Mucosa of rectum (tissue), 2 donors: ENCODE results near the gene ACSM5.
"Not testable (repeated sequence)": the region's sequence is repeated elsewhere in the genome, so short reads cannot be mapped to it uniquely, and the experiment has no call there.

Experiments
- H3K27ac ChIP-seq, 2 donors: one replicate each; pipeline ENCODE4 v1.7.0; 2013; ENCODE audit warnings: inconsistent platforms in 2 of 2, low read depth in 2 of 2, low read length in 2 of 2
- H3K27me3 ChIP-seq, 2 donors: one replicate each; pipeline ENCODE4 v1.7.0; 2013; ENCODE audit warnings: low read length in 2 of 2; ENCODE audit not compliant: control insufficient read depth in 2 of 2, insufficient read depth in 2 of 2
- H3K36me3 ChIP-seq, 2 donors: one replicate each; pipeline ENCODE4 v1.7.0; 2013; ENCODE audit warnings: low read length in 2 of 2; ENCODE audit not compliant: control insufficient read depth in 2 of 2, insufficient read depth in 2 of 2
- H3K4me1 ChIP-seq, 2 donors: one replicate each; pipeline ENCODE4 v1.7.0; 2013; ENCODE audit warnings: low read length in 2 of 2, mild to moderate bottlenecking in 1 of 2; ENCODE audit not compliant: control insufficient read depth in 2 of 2, insufficient read depth in 2 of 2
- H3K4me3 ChIP-seq, 2 donors: one replicate each; pipeline ENCODE4 v1.7.0; 2013; ENCODE audit warnings: low read length in 2 of 2
- H3K9ac ChIP-seq, 2 donors: one replicate each; pipeline ENCODE4 v1.7.0; 2013; ENCODE audit warnings: low read length in 2 of 2, low read depth in 1 of 2, mild to moderate bottlenecking in 1 of 2
- H3K9me3 ChIP-seq, 2 donors: one replicate each; pipeline ENCODE4 v1.7.0; 2013; ENCODE audit warnings: low read length in 2 of 2; ENCODE audit not compliant: control insufficient read depth in 2 of 2
- donor health status: healthy.
- donor health status: Normal muscosa, but diverticular disease.

Gene ACSM5

DNA sequence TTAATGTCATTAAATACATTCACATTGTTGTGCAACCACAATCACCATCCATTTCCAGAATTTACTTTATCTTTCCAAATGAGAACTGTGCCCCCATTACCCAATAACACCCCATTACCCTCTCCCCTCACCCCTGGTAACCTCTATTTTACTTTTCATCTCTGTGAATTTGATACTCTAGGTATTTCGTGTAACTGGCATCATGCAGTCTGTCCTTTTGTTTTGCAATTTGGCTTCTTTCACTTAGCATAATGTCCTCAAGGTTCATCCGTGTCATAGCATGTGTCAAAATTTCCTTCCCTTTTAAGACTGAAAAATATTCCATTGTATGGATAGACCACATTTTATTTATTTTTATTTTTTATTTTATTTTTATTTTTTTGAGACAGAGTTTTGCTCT lies 12.4 kb downstream of the ACSM5 start:
- not testable (repeated sequence) for H3K4me1 ChIP-seq, H3K4me3 ChIP-seq, H3K9ac ChIP-seq, H3K27ac ChIP-seq, H3K27me3 ChIP-seq, H3K36me3 ChIP-seq, H3K9me3 ChIP-seq

DNA sequence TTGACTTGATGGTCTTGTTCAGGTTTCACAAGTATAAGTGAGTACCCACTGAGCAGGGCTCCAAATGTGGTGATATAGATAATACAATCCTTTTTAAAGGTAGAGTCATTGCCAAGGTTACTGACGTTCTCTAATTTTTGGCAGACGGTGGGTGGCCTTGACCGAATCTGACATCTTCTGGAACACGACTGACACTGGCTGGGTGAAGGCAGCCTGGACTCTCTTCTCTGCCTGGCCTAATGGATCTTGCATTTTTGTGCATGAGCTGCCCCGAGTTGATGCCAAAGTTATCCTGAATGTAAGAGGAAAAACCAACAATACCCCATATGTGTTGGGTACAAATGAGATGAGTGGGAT lies 14.4 kb downstream of the ACSM5 start:
- H3K27ac ChIP-seq, H3K4me3 ChIP-seq, H3K27me3 ChIP-seq, H3K9ac ChIP-seq, H3K36me3 ChIP-seq, H3K4me1 ChIP-seq, H3K9me3 ChIP-seq: not testable (repeated sequence)

DNA sequence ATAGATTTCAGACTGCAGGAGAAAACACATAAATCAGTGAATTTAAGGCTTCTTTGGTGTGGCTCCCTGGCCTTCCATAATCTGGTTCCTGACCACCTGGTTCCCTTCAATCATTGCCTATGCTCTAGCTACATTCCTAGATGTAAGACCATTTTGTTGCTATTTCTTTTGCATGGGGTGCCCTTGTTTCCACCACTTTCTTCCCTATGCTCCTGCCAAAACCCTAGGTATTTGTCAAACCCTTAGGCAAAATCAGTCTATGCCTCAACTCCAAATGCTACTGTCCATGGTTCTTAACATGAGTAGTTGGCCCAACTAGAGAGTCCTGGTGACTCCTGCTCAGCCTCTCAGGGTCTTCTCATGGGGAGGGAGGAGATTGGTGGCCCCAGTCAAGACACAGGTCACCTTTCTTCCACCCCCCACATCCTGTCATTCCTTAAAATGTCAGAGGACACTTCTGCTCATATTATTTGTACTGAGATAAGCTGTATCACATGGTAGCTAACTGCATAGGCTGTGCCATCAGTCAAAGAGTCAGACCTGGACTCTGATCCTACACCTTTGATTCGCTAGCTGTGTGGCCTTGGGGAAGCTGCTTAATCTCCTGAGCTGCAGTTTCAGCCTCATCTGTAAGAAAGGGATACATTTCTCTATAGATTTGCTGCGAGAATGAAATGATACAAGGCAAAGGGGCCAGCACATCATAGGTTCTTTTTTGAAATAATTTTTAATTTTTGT lies 15.0 kb downstream of the ACSM5 start:
- H3K9me3 ChIP-seq = no peaks in the 10 kb centered on the region
- H3K27me3 ChIP-seq = no peaks in the 10 kb centered on the region
- H3K27ac ChIP-seq = no peak overlapping the region
- no peaks in the 10 kb centered on the region for H3K36me3 ChIP-seq
- no peaks in the 10 kb centered on the region for H3K4me1 ChIP-seq
- no peak overlapping the region for H3K9ac ChIP-seq
- no peak overlapping the region for H3K4me3 ChIP-seq

DNA sequence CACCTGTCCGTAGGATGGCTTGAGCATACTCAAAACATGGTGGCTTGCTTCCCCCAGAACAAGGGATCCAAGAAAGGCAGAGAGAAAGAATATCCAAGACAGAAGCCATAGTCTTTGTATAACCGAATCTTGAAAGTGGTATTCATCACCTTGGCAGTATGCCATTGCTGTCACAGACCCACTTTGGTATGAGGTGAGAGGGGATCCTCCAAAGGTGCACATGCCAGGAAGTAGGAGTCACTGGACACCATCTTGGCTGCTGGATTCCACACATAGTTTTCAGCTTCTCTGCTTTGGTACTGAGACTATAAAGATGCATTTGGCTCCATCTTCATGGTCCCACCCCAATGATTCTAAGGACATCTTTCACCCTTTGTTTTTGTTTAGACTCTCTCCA lies 18.1 kb downstream of the ACSM5 start:
- not testable (repeated sequence) for H3K27ac ChIP-seq, H3K9ac ChIP-seq, H3K27me3 ChIP-seq, H3K4me1 ChIP-seq, H3K36me3 ChIP-seq, H3K9me3 ChIP-seq, H3K4me3 ChIP-seq

DNA sequence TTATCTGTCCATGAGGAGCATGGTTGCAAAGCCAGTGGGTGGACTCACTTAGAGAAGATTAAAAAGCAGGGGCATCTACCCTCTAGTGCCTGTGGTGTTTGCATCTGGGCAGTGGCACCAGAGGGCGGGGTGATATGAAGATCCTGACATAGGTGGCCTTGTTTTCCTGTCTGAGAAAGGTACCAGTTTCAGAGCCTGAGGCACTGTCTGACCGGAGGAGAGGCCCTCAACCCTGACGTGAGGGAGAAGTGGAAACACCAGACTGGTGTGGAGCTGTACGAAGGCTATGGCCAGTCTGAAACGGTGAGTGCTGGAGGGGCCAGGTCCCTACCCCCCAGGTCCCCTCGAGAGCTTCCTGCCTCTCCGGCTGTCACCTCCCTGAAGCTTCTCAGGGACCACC lies 20.2 kb downstream of the ACSM5 start:
- H3K27ac ChIP-seq, H3K4me1 ChIP-seq, H3K9ac ChIP-seq, H3K27me3 ChIP-seq, H3K4me3 ChIP-seq, H3K9me3 ChIP-seq, H3K36me3 ChIP-seq: not testable (repeated sequence)

DNA sequence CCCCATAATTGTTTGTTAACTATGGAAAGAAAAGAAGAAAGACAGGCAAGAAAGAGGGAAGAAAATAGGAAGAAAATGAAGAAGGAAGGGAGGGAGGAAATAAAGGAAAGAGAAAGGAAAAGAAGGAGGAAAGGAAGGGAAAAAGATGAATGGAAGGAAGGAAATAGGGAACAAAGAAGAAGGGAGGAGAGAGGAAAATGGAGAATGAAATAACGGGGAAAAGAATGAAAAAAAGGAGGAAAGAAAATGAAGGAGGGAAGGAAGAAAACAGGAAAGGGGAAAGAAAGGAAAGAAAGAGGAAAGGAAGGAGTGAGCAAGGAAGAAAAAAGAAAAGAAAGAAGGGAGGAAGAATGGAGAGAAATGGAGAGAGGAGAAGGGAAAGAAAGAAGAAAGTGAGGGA lies 21.1 kb downstream of the ACSM5 start:
- H3K27ac ChIP-seq, H3K4me3 ChIP-seq, H3K27me3 ChIP-seq, H3K9ac ChIP-seq, H3K4me1 ChIP-seq, H3K9me3 ChIP-seq, H3K36me3 ChIP-seq: not testable (repeated sequence)

DNA sequence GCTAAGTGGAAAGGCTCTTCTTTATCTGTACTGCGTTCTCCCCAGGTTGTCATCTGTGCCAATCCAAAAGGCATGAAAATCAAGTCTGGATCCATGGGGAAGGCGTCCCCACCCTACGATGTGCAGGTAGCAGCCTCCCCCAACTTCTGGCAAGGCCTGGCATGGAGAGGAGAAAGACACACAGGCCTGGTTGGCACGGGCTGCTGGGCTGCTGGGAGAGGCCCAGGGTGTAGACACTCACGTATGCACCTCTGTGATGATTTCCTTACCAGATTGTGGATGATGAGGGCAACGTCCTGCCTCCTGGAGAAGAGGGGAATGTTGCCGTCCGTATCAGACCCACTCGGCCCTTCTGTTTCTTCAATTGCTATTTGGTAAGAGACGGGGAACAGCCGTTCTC lies 21.6 kb downstream of the ACSM5 start:
- H3K9me3 ChIP-seq = no peaks in the 10 kb centered on the region
- H3K4me3 ChIP-seq = no peak overlapping the region
- no peak overlapping the region for H3K27ac ChIP-seq
- H3K36me3 ChIP-seq = no peaks in the 10 kb centered on the region
- H3K4me1 ChIP-seq = no peaks in the 10 kb centered on the region
- H3K9ac ChIP-seq = no peak overlapping the region
- H3K27me3 ChIP-seq = no peaks in the 10 kb centered on the region

DNA sequence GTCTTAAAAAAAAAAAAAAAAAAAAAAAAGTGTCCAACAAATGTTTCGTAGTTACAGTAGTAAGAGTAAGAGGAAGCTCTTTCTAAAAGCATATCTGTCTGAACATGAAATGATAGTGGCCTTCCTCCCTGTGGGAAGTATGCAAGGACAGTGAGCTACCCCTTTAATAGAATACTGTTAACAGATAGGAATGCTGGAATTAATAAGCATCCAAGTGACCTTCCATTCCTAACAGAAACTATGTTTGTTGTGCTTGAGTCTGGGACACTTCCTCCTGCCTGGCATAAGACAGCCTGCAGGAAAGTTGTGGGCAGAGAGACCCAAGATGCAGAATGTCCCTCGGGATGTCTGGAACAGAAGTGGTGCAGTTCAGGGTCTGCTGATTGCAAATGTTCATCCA lies 29.6 kb downstream of the ACSM5 start:
- H3K9me3 ChIP-seq, H3K27me3 ChIP-seq, H3K4me1 ChIP-seq, H3K9ac ChIP-seq, H3K27ac ChIP-seq, H3K4me3 ChIP-seq, H3K36me3 ChIP-seq: not testable (repeated sequence)

DNA sequence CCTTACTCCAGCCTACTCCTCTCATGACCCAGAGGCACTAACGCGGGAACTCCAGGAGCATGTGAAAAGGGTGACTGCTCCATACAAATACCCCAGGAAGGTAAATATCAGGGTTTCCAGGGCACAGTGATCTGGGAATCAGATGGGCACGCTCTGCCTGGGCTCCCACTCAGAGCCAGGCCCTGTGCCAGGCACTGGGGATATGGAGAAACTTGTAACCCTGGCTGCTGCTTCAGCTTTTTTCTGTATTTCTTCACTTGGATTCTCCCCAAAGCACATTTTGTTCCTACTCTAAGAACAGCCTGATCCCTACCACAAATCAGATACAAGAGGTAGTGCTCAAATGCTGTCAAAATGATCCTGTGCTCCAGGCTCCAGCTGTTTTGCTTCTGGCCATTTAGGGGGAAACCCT lies 30.5 kb downstream of the ACSM5 start:
- not testable (repeated sequence) for H3K27me3 ChIP-seq, H3K9ac ChIP-seq, H3K4me3 ChIP-seq, H3K4me1 ChIP-seq, H3K9me3 ChIP-seq, H3K27ac ChIP-seq, H3K36me3 ChIP-seq

DNA sequence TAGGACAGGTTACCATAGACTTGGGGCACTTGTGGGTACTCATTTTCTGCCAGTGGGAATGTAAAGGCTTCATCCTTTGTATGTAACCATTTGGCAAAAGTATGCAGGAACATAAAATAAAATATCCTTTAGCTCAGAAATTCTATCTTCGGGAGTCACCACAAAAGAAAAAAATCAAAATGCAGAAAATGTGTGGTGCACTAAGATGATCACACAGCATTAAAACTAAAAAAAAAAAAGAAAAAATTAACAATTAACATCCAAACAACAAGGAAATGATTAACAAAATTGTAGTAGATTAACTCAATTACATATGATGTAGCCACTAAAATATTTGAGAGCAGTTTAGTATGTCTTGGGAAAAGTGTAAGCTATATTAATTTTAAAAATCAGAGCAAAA lies 31.4 kb downstream of the ACSM5 start:
- H3K4me1 ChIP-seq, H3K9ac ChIP-seq, H3K27me3 ChIP-seq, H3K36me3 ChIP-seq, H3K4me3 ChIP-seq, H3K9me3 ChIP-seq, H3K27ac ChIP-seq: not testable (repeated sequence)

DNA sequence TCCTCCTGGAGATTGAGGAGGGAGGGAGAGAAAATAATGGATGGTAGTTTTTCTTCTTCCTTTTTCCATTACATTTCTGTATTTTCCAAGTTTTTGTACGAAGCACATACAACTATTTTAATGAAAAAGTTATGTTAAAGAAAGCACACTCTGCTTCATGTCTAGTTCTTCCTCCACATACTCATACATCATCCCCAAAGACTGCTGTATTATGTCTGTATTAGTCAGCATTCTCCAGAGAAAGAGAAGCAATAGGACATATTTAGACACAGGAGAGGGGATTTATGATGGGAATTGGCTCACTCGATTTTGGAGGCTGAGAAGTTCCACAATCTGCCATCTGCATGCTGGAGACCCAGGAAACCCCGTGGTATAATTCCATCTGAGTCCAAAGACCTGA lies 31.9 kb downstream of the ACSM5 start:
- Histone ChIP-seq H3K27ac (no peak overlapping the region), H3K27me3 (no peaks in the 10 kb centered on the region), H3K4me1 (no peaks in the 10 kb centered on the region), H3K9ac (no peak overlapping the region), H3K9me3 (no peaks in the 10 kb centered on the region), H3K36me3 (no peaks in the 10 kb centered on the region), H3K4me3 (no peak overlapping the region)
